ENCODE measurements around the gene ZNF70.

DNA sequence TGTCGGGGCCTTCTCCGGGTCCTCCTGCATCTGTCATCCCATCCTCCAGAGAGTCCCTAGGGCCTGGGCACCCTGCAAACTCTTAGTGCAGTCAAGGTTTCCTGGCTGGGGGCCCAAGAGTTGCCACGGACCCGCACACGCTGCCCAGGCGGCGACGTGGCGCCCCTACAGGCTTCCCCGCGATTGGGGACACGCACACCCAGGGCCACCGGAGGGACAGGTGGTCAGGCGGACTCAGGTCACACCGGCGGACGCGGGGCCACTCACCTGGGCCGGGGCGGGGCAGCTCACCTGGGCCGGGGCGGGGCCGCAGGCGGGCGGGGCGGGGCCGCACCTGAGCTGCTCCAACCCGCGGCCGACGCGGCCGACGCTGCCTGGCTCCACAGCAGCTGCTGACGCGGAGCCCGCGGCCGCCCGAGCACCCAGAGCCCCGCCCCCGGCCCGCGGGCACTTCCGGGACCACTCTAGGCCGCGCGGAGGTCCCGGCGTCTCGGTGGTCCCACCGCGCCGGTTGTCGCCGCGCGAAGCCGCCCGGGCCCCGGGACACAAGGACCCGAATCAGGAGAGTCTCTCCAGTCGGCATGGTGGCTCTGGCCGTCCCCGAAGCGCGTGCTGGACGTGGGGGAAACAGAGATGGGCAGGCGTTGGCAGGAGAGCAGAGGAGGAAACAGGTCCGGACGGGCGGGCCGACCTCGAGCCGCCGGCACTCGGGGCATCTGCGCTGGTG is at the start of gene ZNF70:
- TF ChIP-seq POLR2AphosphoS5 (IDR thresholded peaks at IDR 0.05) (peak; percentile 10 to 79 (median 67)), POLR2A (IDR thresholded peaks at IDR 0.05) (peak; percentile 71)
- TF ChIP-seq, protein P1, sequence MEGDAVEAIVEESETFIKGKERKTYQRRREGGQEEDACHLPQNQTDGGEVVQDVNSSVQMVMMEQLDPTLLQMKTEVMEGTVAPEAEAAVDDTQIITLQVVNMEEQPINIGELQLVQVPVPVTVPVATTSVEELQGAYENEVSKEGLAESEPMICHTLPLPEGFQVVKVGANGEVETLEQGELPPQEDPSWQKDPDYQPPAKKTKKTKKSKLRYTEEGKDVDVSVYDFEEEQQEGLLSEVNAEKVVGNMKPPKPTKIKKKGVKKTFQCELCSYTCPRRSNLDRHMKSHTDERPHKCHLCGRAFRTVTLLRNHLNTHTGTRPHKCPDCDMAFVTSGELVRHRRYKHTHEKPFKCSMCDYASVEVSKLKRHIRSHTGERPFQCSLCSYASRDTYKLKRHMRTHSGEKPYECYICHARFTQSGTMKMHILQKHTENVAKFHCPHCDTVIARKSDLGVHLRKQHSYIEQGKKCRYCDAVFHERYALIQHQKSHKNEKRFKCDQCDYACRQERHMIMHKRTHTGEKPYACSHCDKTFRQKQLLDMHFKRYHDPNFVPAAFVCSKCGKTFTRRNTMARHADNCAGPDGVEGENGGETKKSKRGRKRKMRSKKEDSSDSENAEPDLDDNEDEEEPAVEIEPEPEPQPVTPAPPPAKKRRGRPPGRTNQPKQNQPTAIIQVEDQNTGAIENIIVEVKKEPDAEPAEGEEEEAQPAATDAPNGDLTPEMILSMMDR (IDR thresholded peaks at IDR 0.05): peak in 4 of 5 experiments; percentile 16 to 36 (median 26)
